Omental fat pad (tissue), 4 donors: ENCODE data around the gene MAJIN. TPM values are rescaled to one million over a fixed set of nuclear protein-coding genes. Genes with fewer than 3 reads are reported as not detected.

Source experiments
- ATAC-seq: fragments of 150-250 bp; one replicate; pipeline ENCODE4 v1.9.1; 2016; ENCODE audit warnings: mild to moderate bottlenecking, moderate library complexity; ENCODE audit not compliant: low FRiP score
- DNase-seq: peaks from one replicate; pipeline ENCODE4 v3.0.0-alpha.2; 2019; ENCODE audit warnings: low spot score
- CTCF ChIP-seq, 3 donors: fragments of 450-650 bp; IDR thresholded peaks; one replicate each; pipeline ENCODE4 v1.5.1; 2016 to 2017; ENCODE audit warnings: antibody characterized with exemption in 3 of 3, mild to moderate bottlenecking in 3 of 3, moderate library complexity in 2 of 3
- total RNA-seq, 4 donors: library from RNA; depleted of rRNA; stranded (reverse); fragments of >200 nt; gene quantifications; one replicate each; pipeline ENCODE4 v1.1.0, GENCODE V29; 2016

The MAJIN gene
- total RNA-seq, 4 donors from 2014 or later = not detected

GRCh38 chr11:64892838-64893193, 79.1 kb downstream of the MAJIN start:
- TF ChIP-seq CTCF (IDR thresholded peaks at IDR 0.05) = no peak
- no peak for ATAC-seq
- DNase-seq = no peak

DNA sequence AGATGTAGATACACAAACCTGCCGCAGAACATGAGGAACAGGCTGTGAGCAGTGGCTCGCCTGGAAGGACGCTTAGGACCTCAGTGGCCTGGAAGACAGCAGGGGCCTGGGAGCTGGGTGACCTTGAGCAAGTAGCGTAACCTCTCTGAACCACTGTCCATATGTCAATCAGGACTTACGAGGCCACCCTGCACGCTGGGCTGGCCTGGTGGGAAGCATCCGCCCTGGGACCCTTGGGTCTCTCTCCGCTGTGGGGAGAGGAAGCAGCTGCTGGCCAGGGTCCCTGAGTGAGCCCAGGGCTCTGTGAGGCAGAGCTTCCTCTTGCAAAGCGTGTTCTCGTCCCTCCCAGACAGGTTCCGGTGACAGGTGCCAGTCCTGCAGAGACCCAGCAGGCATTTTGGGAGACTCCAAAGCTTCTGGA, 79.5 kb downstream of the MAJIN start:
- TF ChIP-seq CTCF (IDR thresholded peaks at IDR 0.05) = no peak
- no peak for DNase-seq
- no peak for ATAC-seq

DNA sequence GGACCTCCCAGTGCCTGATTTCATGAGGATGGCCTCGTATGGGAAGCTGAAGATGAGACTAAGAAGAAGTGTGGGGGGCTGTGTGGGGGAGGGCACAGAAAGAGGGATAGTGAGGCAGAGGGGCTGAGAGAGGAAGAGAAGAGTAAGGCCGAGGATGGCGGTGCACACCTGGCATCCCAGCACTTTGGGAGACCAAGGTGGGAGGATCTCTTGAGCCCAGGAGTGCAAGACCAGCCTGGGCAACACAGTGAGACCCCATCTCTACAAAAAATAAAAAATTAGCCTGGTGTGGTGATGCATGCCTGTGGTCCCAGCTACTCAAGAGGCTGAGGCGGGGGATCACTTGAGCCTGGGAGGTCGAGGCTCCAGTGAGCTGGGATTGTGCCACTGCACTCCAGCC, 80.0 kb downstream of the MAJIN start:
- ATAC-seq (no peak), DNase-seq (no peak)
- TF ChIP-seq CTCF (IDR thresholded peaks at IDR 0.05) = no peak

DNA sequence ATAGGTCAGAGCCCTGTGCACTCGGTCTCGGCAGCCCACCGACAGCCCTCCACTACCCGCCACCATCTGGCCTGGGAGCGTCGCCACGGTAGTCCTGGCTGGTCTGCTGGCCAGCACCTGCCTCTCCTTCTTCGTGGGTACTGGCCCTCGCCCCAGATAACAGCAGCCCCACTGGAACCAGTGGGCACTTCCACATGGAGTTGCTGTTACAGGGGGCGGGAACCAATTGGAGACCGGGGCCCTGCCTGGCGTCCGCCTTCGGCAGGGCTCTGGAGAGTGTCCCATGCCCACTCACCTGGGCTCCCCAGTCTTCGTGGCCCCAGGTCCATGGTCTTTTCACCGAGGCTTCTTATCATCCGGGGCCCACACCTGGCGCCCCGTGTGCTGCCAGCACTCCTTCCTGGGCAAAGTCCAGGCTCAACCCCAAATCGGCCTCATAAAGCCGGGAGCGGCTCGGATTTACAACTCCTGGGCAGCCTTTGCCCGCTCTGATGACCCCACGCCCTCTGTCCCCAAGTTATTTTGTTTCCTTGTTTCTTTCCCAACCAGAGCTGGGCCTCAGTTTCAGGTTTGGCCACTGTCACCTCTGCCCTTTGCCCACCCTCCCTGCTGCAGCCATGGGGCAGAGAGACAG, 80.6 kb downstream of the MAJIN start:
- ATAC-seq = no peak
- TF ChIP-seq CTCF (IDR thresholded peaks at IDR 0.05) = no peak
- DNase-seq = no peak

GRCh38 chr11:64890522-64890939, 81.4 kb downstream of the MAJIN start:
- DNase-seq (no peak), ATAC-seq (no peak)
- no peak for TF ChIP-seq CTCF (IDR thresholded peaks at IDR 0.05)

GRCh38 chr11:64888729-64889511, 83.0 kb downstream of the MAJIN start:
- ATAC-seq (peak; percentile 17), DNase-seq (no peak)
- TF ChIP-seq CTCF (IDR thresholded peaks at IDR 0.05) = no peak

DNA sequence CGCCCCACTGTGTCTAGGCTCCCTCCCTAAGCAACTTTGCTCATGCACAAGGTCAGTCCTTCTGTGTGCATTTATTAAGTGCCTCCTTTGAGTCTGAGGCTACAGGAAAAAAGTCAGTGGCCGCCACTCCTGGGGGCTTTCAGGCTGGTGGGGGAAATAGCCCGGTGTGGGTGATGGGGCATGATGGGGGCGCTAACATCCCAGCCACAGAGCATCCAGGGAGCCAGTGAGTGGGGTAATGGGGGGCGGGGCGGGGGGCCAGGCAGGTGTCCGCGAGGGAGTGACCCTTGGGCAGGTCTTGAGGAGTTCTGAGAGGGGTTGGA, 83.5 kb downstream of the MAJIN start:
- no peak for ATAC-seq
- no peak for DNase-seq
- no peak for TF ChIP-seq CTCF (IDR thresholded peaks at IDR 0.05)
